ENCODE results near the gene DND1.

DNA sequence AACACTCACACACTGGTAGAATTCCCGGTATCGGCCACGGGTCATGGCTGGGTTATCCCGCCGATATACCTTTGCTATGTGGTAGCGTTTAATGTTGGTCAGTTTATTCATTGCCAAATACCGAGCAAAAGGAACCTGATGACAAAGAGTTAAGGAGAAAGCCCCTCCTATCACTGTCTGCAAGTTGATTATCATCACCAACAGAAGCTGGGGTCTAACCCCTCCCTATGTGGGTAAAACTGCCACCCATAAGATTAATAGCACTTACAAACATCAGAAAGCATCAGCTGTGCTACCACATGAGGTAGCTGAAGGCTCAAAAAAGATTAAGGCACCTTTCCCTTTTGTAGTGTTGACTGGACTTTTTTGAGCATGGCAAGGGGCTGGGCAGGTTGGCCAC lies 5.6 kb upstream of the DND1 start:
- TF ChIP-seq, protein P1, sequence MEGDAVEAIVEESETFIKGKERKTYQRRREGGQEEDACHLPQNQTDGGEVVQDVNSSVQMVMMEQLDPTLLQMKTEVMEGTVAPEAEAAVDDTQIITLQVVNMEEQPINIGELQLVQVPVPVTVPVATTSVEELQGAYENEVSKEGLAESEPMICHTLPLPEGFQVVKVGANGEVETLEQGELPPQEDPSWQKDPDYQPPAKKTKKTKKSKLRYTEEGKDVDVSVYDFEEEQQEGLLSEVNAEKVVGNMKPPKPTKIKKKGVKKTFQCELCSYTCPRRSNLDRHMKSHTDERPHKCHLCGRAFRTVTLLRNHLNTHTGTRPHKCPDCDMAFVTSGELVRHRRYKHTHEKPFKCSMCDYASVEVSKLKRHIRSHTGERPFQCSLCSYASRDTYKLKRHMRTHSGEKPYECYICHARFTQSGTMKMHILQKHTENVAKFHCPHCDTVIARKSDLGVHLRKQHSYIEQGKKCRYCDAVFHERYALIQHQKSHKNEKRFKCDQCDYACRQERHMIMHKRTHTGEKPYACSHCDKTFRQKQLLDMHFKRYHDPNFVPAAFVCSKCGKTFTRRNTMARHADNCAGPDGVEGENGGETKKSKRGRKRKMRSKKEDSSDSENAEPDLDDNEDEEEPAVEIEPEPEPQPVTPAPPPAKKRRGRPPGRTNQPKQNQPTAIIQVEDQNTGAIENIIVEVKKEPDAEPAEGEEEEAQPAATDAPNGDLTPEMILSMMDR (IDR thresholded peaks at IDR 0.05), result no peak
- TF ChIP-seq SIN3A (IDR thresholded peaks at IDR 0.05; ENCODE audit: borderline replicate concordance, insufficient read depth, low read depth, low read length), result no peak
- TF ChIP-seq TCF7L2 (IDR thresholded peaks at IDR 0.05; ENCODE audit: low read depth, low read length), result no peak
- TF ChIP-seq POLR2AphosphoS5 (IDR thresholded peaks at IDR 0.05; ENCODE audit: low read depth, low read length), result no peak
- TF ChIP-seq, protein P2, sequence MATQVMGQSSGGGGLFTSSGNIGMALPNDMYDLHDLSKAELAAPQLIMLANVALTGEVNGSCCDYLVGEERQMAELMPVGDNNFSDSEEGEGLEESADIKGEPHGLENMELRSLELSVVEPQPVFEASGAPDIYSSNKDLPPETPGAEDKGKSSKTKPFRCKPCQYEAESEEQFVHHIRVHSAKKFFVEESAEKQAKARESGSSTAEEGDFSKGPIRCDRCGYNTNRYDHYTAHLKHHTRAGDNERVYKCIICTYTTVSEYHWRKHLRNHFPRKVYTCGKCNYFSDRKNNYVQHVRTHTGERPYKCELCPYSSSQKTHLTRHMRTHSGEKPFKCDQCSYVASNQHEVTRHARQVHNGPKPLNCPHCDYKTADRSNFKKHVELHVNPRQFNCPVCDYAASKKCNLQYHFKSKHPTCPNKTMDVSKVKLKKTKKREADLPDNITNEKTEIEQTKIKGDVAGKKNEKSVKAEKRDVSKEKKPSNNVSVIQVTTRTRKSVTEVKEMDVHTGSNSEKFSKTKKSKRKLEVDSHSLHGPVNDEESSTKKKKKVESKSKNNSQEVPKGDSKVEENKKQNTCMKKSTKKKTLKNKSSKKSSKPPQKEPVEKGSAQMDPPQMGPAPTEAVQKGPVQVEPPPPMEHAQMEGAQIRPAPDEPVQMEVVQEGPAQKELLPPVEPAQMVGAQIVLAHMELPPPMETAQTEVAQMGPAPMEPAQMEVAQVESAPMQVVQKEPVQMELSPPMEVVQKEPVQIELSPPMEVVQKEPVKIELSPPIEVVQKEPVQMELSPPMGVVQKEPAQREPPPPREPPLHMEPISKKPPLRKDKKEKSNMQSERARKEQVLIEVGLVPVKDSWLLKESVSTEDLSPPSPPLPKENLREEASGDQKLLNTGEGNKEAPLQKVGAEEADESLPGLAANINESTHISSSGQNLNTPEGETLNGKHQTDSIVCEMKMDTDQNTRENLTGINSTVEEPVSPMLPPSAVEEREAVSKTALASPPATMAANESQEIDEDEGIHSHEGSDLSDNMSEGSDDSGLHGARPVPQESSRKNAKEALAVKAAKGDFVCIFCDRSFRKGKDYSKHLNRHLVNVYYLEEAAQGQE (IDR thresholded peaks at IDR 0.05; ENCODE audit: insufficient read depth in 1 of 2, low read depth in 2 of 2, low read length in 1 of 2), result no peak
